Measurements from ENCODE around the gene LEAP2. TPM values are rescaled to one million over a fixed set of nuclear protein-coding genes. Genes with fewer than 3 reads are reported as not detected.

Gene LEAP2
- total and polyA plus RNA-seq, 2 of the 8 experiments (the other 6 are each of a cell fraction or from before 2014, with no cell fraction given): 1.8 to 2.9 TPM

GRCh38 chr5:132825033-132825833 lies 48.2 kb upstream of the LEAP2 start:
- H4K5ac ChIP-seq (ENCODE audit: insufficient read length, low read depth, low read length): no peak overlapping the region
- H3K23ac ChIP-seq (ENCODE audit: insufficient read length): no peak overlapping the region
- H3K4me3 ChIP-seq (ENCODE audit: extremely low read depth in 1 of 4, insufficient read depth in 2 of 4, low read depth in 3 of 4, low read length in 4 of 4): peak overlapping the region; percentile 30 to 60 (median 40)
- peaks cover 12% of the 10 kb centered on the region; the same call in 1 of the 2 replicates for H3K23me2 ChIP-seq (ENCODE audit: low read depth, low read length)
- H3K14ac ChIP-seq (ENCODE audit: insufficient read length): no peak overlapping the region
- peak overlapping the region; percentile 33 for H2BK120ac ChIP-seq (replicated peaks; ENCODE audit: low read depth, low read length)
- FAIRE-seq (no peak), DNase-seq (ENCODE audit: low read depth in 1 of 2, low spot score in 2 of 2) (peak in 1 of 2 experiments; percentile 80)
- no peaks in the 10 kb centered on the region for H3K79me2 ChIP-seq (ENCODE audit: control insufficient read depth in 1 of 2, insufficient read depth in 2 of 2, low read length in 2 of 2)
- H3K9me3 ChIP-seq (ENCODE audit: insufficient read depth in 2 of 2, low read depth in 1 of 2, low read length in 1 of 2): no peaks in the 10 kb centered on the region
- no peak overlapping the region for H3K56ac ChIP-seq (replicated peaks; ENCODE audit: insufficient read length, low read depth, low read length)
- 0 out of 2 replicates have a peak overlapping the region, but pooled peaks have one; percentile 52 for H2BK12ac ChIP-seq (ENCODE audit: low read depth, low read length)
- no peaks in the 10 kb centered on the region for H3K79me1 ChIP-seq (ENCODE audit: low read depth, low read length)
- H3K4me2 ChIP-seq (ENCODE audit: insufficient read depth in 1 of 2, low read depth in 2 of 2, low read length in 2 of 2): peak overlapping the region; percentile 74
- no peak overlapping the region for H2BK5ac ChIP-seq (ENCODE audit: low read depth, low read length)
- POLR2A ChIA-PET (ENCODE audit: partially characterized antibody): interaction anchor here (0.7 to 5.7 kb wide), 11 partner anchors 11 to 226 kb away, joined by 3 to 32 read pairs (median 5); partner anchors contain the start of genes AFF4, GDF9, HSPA4 and KIF3A
- peak overlapping the region; percentile 28; the same call in 1 of the 2 replicates for H3K18ac ChIP-seq (ENCODE audit: extremely low read depth, low read length)
- H4K20me1 ChIP-seq (replicated peaks in 1 of 2; ENCODE audit: control insufficient read depth in 1 of 2, insufficient read depth in 2 of 2, low read length in 2 of 2): no peaks in the 10 kb centered on the region
- peak overlapping the region in 3 of 4 experiments; percentile 13 to 53 (median 33); a peak in 5 of 7 replicates for H3K9ac ChIP-seq (replicated peaks in 1 of 4; ENCODE audit: extremely low read depth in 1 of 4, low read depth in 3 of 4, low read length in 3 of 4)
- peaks cover 29 to 74% (median 61%) of the 10 kb centered on the region in 4 experiments for H3K27me3 ChIP-seq (replicated peaks in 1 of 4; ENCODE audit: control insufficient read depth in 3 of 4, extremely low read depth in 1 of 4, insufficient read depth in 3 of 4, low read length in 3 of 4)
- peaks cover 0 to 23% (median 19%) of the 10 kb centered on the region in 4 experiments; a peak in 6 of 7 replicates for H3K4me1 ChIP-seq (replicated peaks in 1 of 4; ENCODE audit: control insufficient read depth in 3 of 4, insufficient read depth in 4 of 4, low read length in 3 of 4)
- H4K8ac ChIP-seq (ENCODE audit: extremely low read depth, insufficient read depth, low read length): peak overlapping the region; percentile 53; the same call in 1 of the 2 replicates
- peak overlapping the region; percentile 13; the same call in 1 of the 2 replicates for H2BK15ac ChIP-seq (ENCODE audit: low read length)
- H4K91ac ChIP-seq (replicated peaks; ENCODE audit: insufficient read length, low read length): peak overlapping the region; percentile 25
- no peak overlapping the region for H3K27ac ChIP-seq (ENCODE audit: low read depth, low read length)
- WGBS, 2 experiments (ENCODE audit: extremely low coverage in 1 of 2, insufficient coverage in 1 of 2, insufficient read length in 1 of 2, insufficient replicate concordance in 2 of 2, low coverage in 1 of 2, low lambda C conversion rate in 2 of 2, missing lambda C conversion rate in 1 of 2): 15% methylated on average over 69 of the region's 71 CpGs; no CpG with 5 or more reads in 1 of the 2 experiments
- 0 out of 2 replicates have a peak overlapping the region, but pooled peaks have one; percentile 48 for H2BK20ac ChIP-seq (ENCODE audit: low read length)
- H3K4ac ChIP-seq (replicated peaks; ENCODE audit: insufficient read length, low read depth, low read length): peak overlapping the region; percentile 36
- CTCF ChIA-PET (ENCODE audit: partially characterized antibody): interaction anchor here (0.8 to 25.6 kb wide), 11 partner anchors 10 to 645 kb away, joined by 3 to 465 read pairs (median 4); partner anchors contain the start of genes CCNI2, GDF9, HSPA4 and LEAP2
- no peaks in the 10 kb centered on the region for H3K36me3 ChIP-seq (ENCODE audit: control insufficient read depth in 2 of 4, insufficient read depth in 4 of 4, low read length in 3 of 4)
- no peak overlapping the region for H2AK5ac ChIP-seq (ENCODE audit: low read depth, low read length)
- peak overlapping the region; percentile 35; the same call in 1 of the 2 replicates for H2AFZ ChIP-seq (ENCODE audit: low read length)
- peak; percentile 49; the same call in 1 of the 2 replicates for TF ChIP-seq SUZ12 (IDR thresholded peaks at IDR 0.05; ENCODE audit: low read length)
- peak; percentile 94 for TF ChIP-seq RBBP5 (IDR thresholded peaks at IDR 0.05; ENCODE audit: borderline replicate concordance, low read depth, low read length)
- TF ChIP-seq ASH2L (IDR thresholded peaks at IDR 0.05; ENCODE audit: low read length): peak; percentile 69
- TF ChIP-seq POU5F1 (IDR thresholded peaks at IDR 0.05; ENCODE audit: low read depth, low read length): no peak
- peak; percentile 61; the same call in 1 of the 2 replicates for TF ChIP-seq GABPA (IDR thresholded peaks at IDR 0.05; ENCODE audit: borderline replicate concordance, insufficient read depth, low read length)
- no peak for TF ChIP-seq SIN3A (conservative IDR thresholded peaks at IDR 0.05 in 1 of 2, IDR thresholded peaks at IDR 0.05 in 1 of 2; ENCODE audit: low read depth in 1 of 2, low read length in 2 of 2)
- TF ChIP-seq TBP (IDR thresholded peaks at IDR 0.05; ENCODE audit: low read depth, low read length): 0 out of 2 replicates have a peak, but pooled peaks have one; percentile 10
- no peak for TF ChIP-seq CHD1 (IDR thresholded peaks at IDR 0.05; ENCODE audit: low read depth, low read length)
- no peak for TF ChIP-seq SP1 (IDR thresholded peaks at IDR 0.05; ENCODE audit: low read depth, low read length)
- TF ChIP-seq TCF12 (IDR thresholded peaks at IDR 0.05; ENCODE audit: low read depth, low read length): no peak

Data from H1 (cell line).